Measurements from ENCODE around the gene PURA. TPM values are rescaled to one million over a fixed set of nuclear protein-coding genes. Genes with fewer than 3 reads are reported as not detected.

PURA gene
- total RNA-seq, 1 donor: 29.7 TPM

DNA sequence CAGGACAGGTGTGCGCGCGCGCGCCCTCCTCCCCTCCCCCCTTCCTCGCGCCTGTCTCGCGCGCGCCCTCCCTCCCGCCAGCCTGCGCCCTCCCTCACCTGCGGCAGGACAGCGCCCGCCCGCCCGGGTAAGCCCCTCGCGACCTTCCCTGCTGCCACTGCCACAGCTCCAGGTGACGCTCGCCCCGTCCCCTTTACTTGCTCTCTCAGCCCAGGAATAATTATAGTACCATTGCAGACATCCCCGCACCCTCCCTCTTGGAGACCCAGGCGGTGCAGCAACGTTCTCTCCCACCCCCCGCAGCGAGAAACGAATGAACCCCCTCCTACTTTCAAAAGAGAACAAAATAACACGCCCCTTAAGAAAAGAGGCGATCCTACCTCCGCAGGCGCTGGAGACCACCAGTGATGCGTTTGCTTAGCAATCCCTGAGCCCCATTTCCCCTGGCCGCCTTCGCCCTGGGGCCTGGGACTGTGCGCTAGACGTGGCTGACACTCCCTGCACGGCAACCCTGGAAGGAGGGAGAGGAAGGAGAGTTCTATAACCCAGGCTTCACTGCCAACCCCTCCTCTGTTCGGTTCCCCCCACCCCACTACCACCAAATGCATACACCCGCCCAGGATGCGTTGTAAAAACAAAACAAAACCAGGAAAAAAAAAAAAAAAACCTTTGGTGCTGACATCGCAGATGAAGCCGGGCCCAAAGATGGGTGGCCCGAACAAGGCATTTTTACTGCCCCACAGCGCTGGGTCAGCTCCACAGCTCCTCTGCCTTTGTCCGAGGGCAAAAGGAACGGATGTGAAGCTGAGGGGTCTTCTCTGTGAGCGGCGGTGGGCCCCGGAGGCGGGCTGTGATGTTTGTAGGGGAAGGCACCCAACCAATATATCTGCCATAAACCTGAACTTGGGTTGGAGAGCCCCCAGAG is 5.6 kb upstream of the PURA start:
- Histone ChIP-seq H2AFZ (ENCODE audit: low read length) (peak overlapping the region; percentile 71), H3K4me3 (ENCODE audit: insufficient read depth, low read length) (peak overlapping the region; percentile 88), H3K9me3 (ENCODE audit: low read depth, low read length) (no peaks in the 10 kb centered on the region), H3K4me1 (ENCODE audit: insufficient read depth, low read length) (peaks cover 32% of the 10 kb centered on the region), H3K4me2 (ENCODE audit: insufficient read depth, low read length) (peak overlapping the region; percentile 94), H3K27ac (ENCODE audit: low read depth, low read length) (peak overlapping the region; percentile 88), H3K79me2 (ENCODE audit: insufficient read depth, low read length) (peaks cover 55% of the 10 kb centered on the region), H4K20me1 (ENCODE audit: insufficient read depth, low read length) (peaks cover 26% of the 10 kb centered on the region), H3K27me3 (ENCODE audit: insufficient read depth, low read length) (no peaks in the 10 kb centered on the region), H3K36me3 (ENCODE audit: insufficient read depth, low read length) (no peaks in the 10 kb centered on the region)
- TF ChIP-seq, protein P1, sequence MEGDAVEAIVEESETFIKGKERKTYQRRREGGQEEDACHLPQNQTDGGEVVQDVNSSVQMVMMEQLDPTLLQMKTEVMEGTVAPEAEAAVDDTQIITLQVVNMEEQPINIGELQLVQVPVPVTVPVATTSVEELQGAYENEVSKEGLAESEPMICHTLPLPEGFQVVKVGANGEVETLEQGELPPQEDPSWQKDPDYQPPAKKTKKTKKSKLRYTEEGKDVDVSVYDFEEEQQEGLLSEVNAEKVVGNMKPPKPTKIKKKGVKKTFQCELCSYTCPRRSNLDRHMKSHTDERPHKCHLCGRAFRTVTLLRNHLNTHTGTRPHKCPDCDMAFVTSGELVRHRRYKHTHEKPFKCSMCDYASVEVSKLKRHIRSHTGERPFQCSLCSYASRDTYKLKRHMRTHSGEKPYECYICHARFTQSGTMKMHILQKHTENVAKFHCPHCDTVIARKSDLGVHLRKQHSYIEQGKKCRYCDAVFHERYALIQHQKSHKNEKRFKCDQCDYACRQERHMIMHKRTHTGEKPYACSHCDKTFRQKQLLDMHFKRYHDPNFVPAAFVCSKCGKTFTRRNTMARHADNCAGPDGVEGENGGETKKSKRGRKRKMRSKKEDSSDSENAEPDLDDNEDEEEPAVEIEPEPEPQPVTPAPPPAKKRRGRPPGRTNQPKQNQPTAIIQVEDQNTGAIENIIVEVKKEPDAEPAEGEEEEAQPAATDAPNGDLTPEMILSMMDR (IDR thresholded peaks at IDR 0.05; ENCODE audit: extremely low read depth, low read depth, low read length): no peak
- DNase-seq (ENCODE audit: insufficient read length, low spot score, missing footprints): peak; percentile 76

DNA sequence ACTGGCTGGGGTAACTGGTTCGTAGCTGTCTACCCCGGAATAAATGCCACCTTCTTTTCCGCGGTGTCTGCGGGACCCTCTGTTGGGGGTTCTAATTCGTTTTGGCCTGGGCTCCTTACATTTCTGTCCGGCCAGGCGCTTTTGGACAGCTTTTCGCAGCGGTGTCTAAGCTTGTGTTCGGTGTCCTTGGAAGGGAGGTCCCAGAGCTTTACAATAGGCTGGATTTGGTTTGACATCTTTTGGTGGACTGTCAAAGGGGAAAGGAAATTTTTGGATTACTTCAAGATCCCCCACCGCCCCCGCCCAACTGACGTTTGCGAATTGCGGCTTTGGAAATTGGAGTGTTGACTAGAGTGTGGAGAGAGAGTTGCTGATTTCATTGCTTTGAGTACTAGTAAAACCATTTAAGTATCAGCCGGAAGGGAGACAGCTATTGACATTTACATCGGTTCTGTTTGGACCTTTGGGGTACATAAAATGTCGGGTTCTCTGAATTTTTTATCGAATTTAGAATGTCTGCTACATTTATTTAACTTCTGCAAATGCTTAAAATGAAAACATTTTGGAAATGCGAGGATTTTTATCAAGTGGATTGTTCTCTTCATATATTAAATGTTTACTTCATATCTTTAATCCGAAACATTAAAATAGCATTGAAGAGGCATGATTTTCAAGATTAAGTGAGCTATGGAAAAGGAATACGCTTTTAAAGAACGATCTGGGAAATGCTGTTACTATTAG is 4.7 kb upstream of the PURA start:
- Histone ChIP-seq H3K27ac (ENCODE audit: low read depth, low read length) (peak overlapping the region; percentile 88), H3K4me1 (ENCODE audit: insufficient read depth, low read length) (peaks cover 32% of the 10 kb centered on the region), H4K20me1 (ENCODE audit: insufficient read depth, low read length) (peaks cover 28% of the 10 kb centered on the region), H3K27me3 (ENCODE audit: insufficient read depth, low read length) (no peaks in the 10 kb centered on the region), H3K79me2 (ENCODE audit: insufficient read depth, low read length) (peaks cover 59% of the 10 kb centered on the region), H3K4me2 (ENCODE audit: insufficient read depth, low read length) (peak overlapping the region; percentile 94), H2AFZ (ENCODE audit: low read length) (peak overlapping the region; percentile 71), H3K9me3 (ENCODE audit: low read depth, low read length) (no peaks in the 10 kb centered on the region), H3K4me3 (ENCODE audit: insufficient read depth, low read length) (peak overlapping the region; percentile 88), H3K36me3 (ENCODE audit: insufficient read depth, low read length) (no peaks in the 10 kb centered on the region)
- TF ChIP-seq, protein P1 (IDR thresholded peaks at IDR 0.05; ENCODE audit: extremely low read depth, low read depth, low read length): no peak
- peak; percentile 67 for DNase-seq (ENCODE audit: insufficient read length, low spot score, missing footprints)

DNA sequence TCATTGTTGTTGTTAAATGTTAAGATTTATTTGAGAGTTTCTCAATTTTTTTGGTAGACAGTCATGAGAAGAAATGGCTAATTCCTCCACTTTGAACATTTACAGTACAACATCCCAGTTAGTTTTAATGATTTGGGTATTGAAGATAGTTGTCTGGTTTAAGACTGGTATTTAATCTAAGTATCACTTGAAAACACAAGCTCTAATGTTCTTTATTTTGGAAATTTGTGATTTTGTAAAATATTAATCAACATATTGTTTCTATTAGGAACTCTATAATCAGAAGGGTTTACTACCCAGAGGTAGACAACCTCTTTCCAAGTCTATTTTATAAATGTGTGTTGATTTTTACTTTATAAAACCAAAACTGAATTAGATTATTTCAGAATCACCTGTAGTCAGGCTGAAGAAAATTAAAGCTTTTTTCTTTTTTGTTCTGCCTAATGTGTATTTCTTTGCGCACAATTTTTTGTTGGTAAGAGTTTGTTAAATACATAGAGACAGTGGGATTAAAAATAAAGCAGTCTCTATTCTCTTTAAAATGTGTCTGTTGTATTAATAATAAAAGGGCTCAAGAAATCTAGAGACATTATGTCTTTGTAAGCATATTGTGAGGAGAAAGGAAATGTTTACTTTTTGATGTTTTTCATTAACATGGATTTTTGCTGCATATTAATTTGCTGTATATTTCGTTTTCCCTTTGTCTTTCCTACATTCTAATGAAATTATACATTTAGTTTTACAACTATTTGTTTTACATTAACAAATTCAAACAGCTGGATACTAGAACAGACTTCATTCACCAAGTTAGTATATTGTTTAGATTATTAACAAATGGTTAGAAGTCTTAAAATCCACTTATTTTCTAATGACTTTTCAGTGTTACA is 3.9 kb upstream of the PURA start:
- no peaks in the 10 kb centered on the region for H3K27me3 ChIP-seq (ENCODE audit: insufficient read depth, low read length)
- peak overlapping the region; percentile 88 for H3K27ac ChIP-seq (ENCODE audit: low read depth, low read length)
- no peaks in the 10 kb centered on the region for H3K9me3 ChIP-seq (ENCODE audit: low read depth, low read length)
- H3K4me1 ChIP-seq (ENCODE audit: insufficient read depth, low read length): peaks cover 35% of the 10 kb centered on the region
- peak overlapping the region; percentile 94 for H3K4me2 ChIP-seq (ENCODE audit: insufficient read depth, low read length)
- no peak overlapping the region for H2AFZ ChIP-seq (ENCODE audit: low read length)
- H3K36me3 ChIP-seq (ENCODE audit: insufficient read depth, low read length): no peaks in the 10 kb centered on the region
- TF ChIP-seq, protein P1 (IDR thresholded peaks at IDR 0.05; ENCODE audit: extremely low read depth, low read depth, low read length): no peak
- peaks cover 67% of the 10 kb centered on the region for H3K79me2 ChIP-seq (ENCODE audit: insufficient read depth, low read length)
- peak overlapping the region; percentile 88 for H3K4me3 ChIP-seq (ENCODE audit: insufficient read depth, low read length)
- peaks cover 34% of the 10 kb centered on the region for H4K20me1 ChIP-seq (ENCODE audit: insufficient read depth, low read length)
- DNase-seq (ENCODE audit: insufficient read length, low spot score, missing footprints): peak; percentile 73
